GM19238 (cell line): Measurements from ENCODE around the gene CAPS.

Experiments
- DNase-seq: peaks from one replicate; pipeline ENCODE4 v3.0.0; 2011; ENCODE audit warnings: low spot score; ENCODE audit not compliant: insufficient read length

Gene CAPS

GRCh38 chr19:5933391-5934068, 19.5 kb downstream of the CAPS start:
- DNase-seq = no peak

GRCh38 chr19:5934069-5934401, 20.0 kb downstream of the CAPS start:
- DNase-seq = no peak

- no peak for DNase-seq
These were observed 20.9 kb downstream of the CAPS start for GRCh38 chr19:5934774-5935472.

- no peak for DNase-seq
These were observed 21.6 kb downstream of the CAPS start for GRCh38 chr19:5935473-5936291.

- no peak for DNase-seq
These were observed 22.2 kb downstream of the CAPS start for GRCh38 chr19:5936292-5936592.

- no peak for DNase-seq
These were observed 23.5 kb downstream of the CAPS start for GRCh38 chr19:5937550-5937949.

GRCh38 chr19:5940260-5941208, 26.5 kb downstream of the CAPS start:
- no peak for DNase-seq

GRCh38 chr19:5941673-5942072, 27.6 kb downstream of the CAPS start:
- DNase-seq = no peak

GRCh38 chr19:5943045-5943444, 29.0 kb downstream of the CAPS start:
- DNase-seq = no peak

- DNase-seq = no peak
These were observed 29.6 kb downstream of the CAPS start for GRCh38 chr19:5943623-5944022.

- DNase-seq = no peak
These were observed 33.4 kb downstream of the CAPS start for GRCh38 chr19:5947435-5947834.

GRCh38 chr19:5948752-5949564, 34.9 kb downstream of the CAPS start:
- no peak for DNase-seq

- DNase-seq = no peak
These were observed 35.8 kb downstream of the CAPS start for GRCh38 chr19:5949792-5950305.

- DNase-seq = no peak
These were observed 36.7 kb downstream of the CAPS start for GRCh38 chr19:5950741-5951140.

- peak; percentile 66 for DNase-seq
These were observed 37.3 kb downstream of the CAPS start for GRCh38 chr19:5951338-5951861.

GRCh38 chr19:5952193-5953029, 38.4 kb downstream of the CAPS start:
- DNase-seq = no peak

GRCh38 chr19:5953030-5953589, 39.1 kb downstream of the CAPS start:
- DNase-seq = no peak

GRCh38 chr19:5953680-5954213, 39.7 kb downstream of the CAPS start:
- DNase-seq = no peak

- no peak for DNase-seq
These were observed 40.2 kb downstream of the CAPS start for GRCh38 chr19:5954293-5954692.
